Subcutaneous abdominal adipose tissue (tissue), 5 donors: ENCODE results near the gene ZC3HAV1.
A peak's percentile ranks its signal among the peaks of the same experiment; 100 is the strongest.
"Not testable (repeated sequence)": the region's sequence is repeated elsewhere in the genome, so short reads cannot be mapped to it uniquely, and the experiment has no call there.

Source experiments
- H3K27ac ChIP-seq: one replicate; pipeline ENCODE4 v1.7.0; 2013; ENCODE audit warnings: low read depth, mild to moderate bottlenecking, inconsistent platforms, low read length, moderate library complexity
- H3K27me3 ChIP-seq, 5 donors: one replicate each; pipeline ENCODE4 v1.7.0; 2013; ENCODE audit warnings: low read length in 5 of 5, inconsistent platforms in 1 of 5; ENCODE audit not compliant: control insufficient read depth in 5 of 5, insufficient read depth in 4 of 5
- H3K36me3 ChIP-seq, 5 donors: one replicate each; pipeline ENCODE4 v1.7.0; 2013; ENCODE audit warnings: low read length in 5 of 5; ENCODE audit not compliant: control insufficient read depth in 5 of 5, insufficient read depth in 5 of 5
- H3K4me1 ChIP-seq, 5 donors: one replicate each; pipeline ENCODE4 v1.7.0; 2013; ENCODE audit warnings: low read length in 5 of 5, mild to moderate bottlenecking in 3 of 5, moderate library complexity in 1 of 5; ENCODE audit not compliant: control insufficient read depth in 5 of 5, insufficient read depth in 5 of 5
- H3K4me3 ChIP-seq, 5 donors: one replicate each; pipeline ENCODE4 v1.7.0; 2013; ENCODE audit warnings: low read length in 5 of 5, low read depth in 1 of 5
- H3K9ac ChIP-seq, 5 donors: one replicate each; pipeline ENCODE4 v1.7.0; 2013; ENCODE audit warnings: low read length in 5 of 5, mild to moderate bottlenecking in 4 of 5, moderate library complexity in 3 of 5
- H3K9me3 ChIP-seq, 5 donors: one replicate each; pipeline ENCODE4 v1.7.0; 2013; ENCODE audit warnings: low read length in 5 of 5; ENCODE audit not compliant: control insufficient read depth in 5 of 5
- donor health status: healthy.
- donor health status: healthy.
- donor health status: healthy.
- donor health status: healthy.
- donor health status: healthy.

Gene ZC3HAV1

DNA sequence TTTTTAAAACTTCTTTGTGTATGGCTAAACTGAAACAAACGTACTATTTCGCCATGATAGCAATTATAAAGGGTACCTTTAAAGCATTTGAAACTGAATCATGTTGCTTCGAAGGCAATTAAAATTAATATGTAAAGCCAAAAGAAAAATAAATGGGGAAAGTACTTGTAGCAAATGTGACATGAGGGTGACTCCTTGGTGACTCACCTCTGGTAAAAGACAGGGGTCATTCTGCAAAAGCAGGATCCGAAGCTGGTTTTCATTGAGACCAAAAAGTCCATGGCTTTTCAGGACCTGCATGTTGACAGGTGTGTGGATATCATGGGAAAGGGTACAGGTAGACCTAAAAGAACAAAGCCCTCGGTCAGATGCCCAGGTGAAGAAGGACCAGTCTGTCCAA, 75.2 kb downstream of the ZC3HAV1 start:
- peaks cover 0 to 21% (median 7%) of the 10 kb centered on the region in 5 donors for H3K36me3 ChIP-seq
- H3K27ac ChIP-seq: no peak overlapping the region
- peaks cover 0 to 27% (median 17%) of the 10 kb centered on the region in 5 donors for H3K4me1 ChIP-seq
- H3K9me3 ChIP-seq: no peaks in the 10 kb centered on the region
- H3K9ac ChIP-seq: peak overlapping the region in 1 of 5 donors; percentile 48
- peak overlapping the region in 3 of 5 donors; percentile 77 to 89 (median 78) for H3K4me3 ChIP-seq
- no peaks in the 10 kb centered on the region for H3K27me3 ChIP-seq

DNA sequence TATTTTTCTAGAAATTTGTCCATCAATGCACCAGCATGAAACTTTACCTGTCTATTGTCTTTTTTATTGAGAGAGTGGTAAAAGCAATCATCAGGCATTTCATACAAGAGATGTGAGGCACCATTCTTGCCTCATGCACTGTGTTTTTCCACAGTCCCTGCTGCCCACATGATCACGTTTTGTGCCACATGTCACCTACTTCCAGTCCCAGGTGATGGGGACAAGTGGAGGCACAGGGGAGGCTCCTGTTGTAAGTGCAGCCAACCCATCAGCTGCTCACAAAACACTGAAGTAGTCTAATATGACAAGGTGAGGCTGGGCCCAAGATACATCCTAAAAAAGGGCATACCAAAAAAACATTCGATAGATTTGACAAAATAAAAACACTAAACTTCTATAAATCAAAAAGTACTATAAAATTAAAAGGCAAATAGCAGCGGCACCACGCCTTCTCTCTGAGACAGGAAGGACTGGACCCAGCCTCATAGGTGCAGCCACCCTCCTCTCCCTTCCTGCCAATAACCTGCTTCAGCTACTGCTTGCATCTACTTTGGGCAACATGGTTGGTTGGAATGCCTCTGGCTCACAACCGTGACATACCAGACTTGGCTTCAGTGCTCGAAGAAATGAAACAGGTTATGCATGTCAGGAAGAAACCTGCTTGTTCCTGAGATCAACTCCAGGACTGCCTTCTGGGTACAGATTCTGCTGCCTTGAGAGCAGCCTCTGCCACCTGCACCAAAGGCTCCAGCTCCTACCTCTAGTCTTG, 76.0 kb downstream of the ZC3HAV1 start:
- no peak overlapping the region for H3K4me3 ChIP-seq
- H3K36me3 ChIP-seq: peaks cover 2 to 28% (median 11%) of the 10 kb centered on the region in 5 donors
- no peaks in the 10 kb centered on the region for H3K9me3 ChIP-seq
- H3K9ac ChIP-seq: no peak overlapping the region
- H3K27me3 ChIP-seq: no peaks in the 10 kb centered on the region
- H3K27ac ChIP-seq: no peak overlapping the region
- H3K4me1 ChIP-seq: peaks cover 0 to 27% (median 17%) of the 10 kb centered on the region in 5 donors

DNA sequence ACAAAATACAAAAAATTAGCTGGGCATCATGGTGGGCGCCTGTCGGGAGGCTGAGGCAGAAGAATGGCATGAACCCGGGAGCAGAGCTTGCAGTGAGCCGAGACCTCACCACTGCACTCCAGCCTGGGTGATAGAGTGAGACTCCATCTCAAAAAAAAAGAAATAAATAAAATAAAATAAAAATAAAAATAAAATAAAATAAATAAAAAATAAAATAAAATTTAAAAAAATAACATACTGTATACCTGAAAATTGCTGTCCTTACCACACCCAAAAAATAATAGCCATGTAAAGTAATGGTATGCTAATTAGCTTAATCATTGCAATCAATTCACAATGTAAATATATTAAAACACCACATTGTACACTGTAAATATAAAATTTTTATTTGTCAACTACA, 77.0 kb downstream of the ZC3HAV1 start:
- Histone ChIP-seq H3K9ac (no peak overlapping the region), H3K9me3 (no peaks in the 10 kb centered on the region), H3K4me3 (no peak overlapping the region), H3K36me3 (peaks cover 5 to 37% (median 19%) of the 10 kb centered on the region in 5 donors), H3K27me3 (no peaks in the 10 kb centered on the region), H3K4me1 (peaks cover 0 to 27% (median 17%) of the 10 kb centered on the region in 5 donors), H3K27ac (no peak overlapping the region)

DNA sequence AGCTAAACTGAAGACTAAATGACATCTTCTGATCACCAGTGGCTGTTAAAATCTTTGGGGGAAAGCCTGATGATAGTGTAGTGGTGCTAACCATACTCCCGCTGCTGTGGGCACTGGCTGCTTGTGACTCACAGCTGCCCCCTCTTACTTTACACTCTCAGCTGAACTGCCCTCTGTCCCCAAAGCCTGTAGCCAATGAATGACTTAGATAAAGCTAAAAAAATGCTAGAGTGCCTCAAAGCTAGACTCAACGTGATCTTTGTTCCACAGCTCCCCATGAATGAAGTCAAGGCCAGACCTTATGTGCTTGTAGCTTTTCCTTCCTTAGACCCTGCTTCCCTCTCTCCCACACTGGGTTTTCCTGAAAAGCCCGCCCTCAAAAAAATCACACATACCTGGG, 80.2 kb downstream of the ZC3HAV1 start:
- H3K4me3 ChIP-seq: no peak overlapping the region
- peaks cover 5 to 59% (median 38%) of the 10 kb centered on the region in 5 donors for H3K36me3 ChIP-seq
- peaks cover 0 to 5% (median 1%) of the 10 kb centered on the region in 5 donors for H3K4me1 ChIP-seq
- H3K9ac ChIP-seq: no peak overlapping the region
- no peaks in the 10 kb centered on the region for H3K9me3 ChIP-seq
- H3K27me3 ChIP-seq: no peaks in the 10 kb centered on the region
- H3K27ac ChIP-seq: no peak overlapping the region

DNA sequence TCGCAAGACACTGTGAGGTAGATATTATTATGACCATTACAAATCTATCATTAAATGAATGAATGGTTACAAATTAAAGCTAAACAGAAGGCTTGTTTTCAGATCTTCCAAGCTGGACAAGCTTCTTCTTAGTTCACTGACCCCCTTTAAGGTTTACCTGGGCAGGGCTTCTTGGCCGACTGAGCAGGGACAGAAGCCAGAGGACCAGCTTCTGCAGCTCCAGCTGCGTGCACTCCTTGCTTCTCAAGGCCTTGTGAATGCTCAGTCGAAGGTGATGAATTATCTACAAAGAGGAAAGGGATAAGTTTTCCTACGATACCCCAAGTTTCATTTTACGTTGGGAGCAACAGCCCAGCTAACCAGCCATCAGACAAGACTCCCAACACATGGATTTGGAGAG, 83.0 kb downstream of the ZC3HAV1 start:
- Histone ChIP-seq H3K9me3 (no peaks in the 10 kb centered on the region), H3K4me1 (no peaks in the 10 kb centered on the region), H3K27ac (no peak overlapping the region), H3K36me3 (peaks cover 5 to 58% (median 44%) of the 10 kb centered on the region in 5 donors), H3K9ac (no peak overlapping the region), H3K4me3 (no peak overlapping the region), H3K27me3 (no peaks in the 10 kb centered on the region)

DNA sequence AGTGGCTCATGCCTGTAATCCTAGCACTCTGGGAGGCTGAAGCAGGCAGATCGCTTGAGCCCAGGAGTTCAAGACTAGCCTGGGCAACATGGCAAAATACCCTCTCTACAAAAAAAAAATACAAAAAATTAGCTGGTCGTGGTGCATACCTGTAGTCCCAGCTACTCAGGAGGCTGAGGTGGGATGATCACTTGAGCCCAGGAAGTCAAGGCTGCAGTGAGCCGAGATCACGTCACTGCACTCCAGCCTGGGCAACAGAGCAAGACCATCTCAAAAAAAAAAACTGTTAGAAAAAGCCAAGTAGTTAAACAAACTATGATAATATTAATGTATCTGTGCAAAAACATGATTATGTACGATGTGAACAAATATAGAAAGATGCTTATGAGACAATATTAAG, 83.7 kb downstream of the ZC3HAV1 start:
- not testable (repeated sequence) for H3K4me1 ChIP-seq, H3K27ac ChIP-seq, H3K27me3 ChIP-seq, H3K9me3 ChIP-seq, H3K4me3 ChIP-seq, H3K9ac ChIP-seq
- peaks cover 5 to 58% (median 44%) of the 10 kb centered on the region in 5 donors for H3K36me3 ChIP-seq

DNA sequence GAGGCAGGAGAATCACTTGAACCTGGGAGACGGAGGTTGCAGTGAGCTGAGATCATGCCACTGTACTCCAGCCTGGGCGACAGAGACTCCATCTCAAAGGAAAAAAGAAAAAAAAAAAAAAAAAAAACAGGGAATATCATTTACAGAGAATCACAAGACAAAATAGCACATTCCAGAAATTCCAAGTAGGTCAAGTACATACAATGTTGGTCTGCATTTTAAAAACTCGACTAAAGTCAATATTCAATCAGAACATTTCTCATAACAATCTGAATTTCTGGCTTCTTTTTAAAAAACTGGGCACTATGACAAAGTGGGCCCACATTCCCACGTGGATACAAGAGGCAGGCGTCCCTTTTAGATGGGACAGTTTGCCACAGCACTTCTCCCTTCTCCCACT, 86.4 kb downstream of the ZC3HAV1 start:
- Histone ChIP-seq H3K27ac (no peak overlapping the region), H3K27me3 (no peaks in the 10 kb centered on the region), H3K4me1 (no peaks in the 10 kb centered on the region), H3K4me3 (no peak overlapping the region), H3K9ac (no peak overlapping the region), H3K36me3 (peaks cover 0 to 39% (median 26%) of the 10 kb centered on the region in 5 donors), H3K9me3 (no peaks in the 10 kb centered on the region)

DNA sequence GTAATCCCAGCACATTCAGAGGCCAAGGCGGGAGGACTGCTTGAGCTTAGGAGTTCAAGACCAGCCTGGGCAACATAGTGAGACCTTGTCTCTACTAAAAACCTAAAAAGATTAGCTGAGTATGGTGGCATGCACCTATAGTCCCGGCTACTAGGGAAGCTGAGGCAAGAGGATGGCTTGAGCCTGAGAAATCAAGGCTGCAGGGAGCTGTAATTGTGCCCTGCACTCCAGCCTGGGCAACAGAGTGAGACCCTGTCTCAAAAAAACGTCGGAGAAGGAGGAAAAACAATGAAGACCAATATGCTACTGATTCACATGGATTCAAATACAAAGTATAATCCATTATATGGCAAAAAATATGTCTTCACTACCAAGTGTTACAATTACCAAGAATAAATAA, 87.2 kb downstream of the ZC3HAV1 start:
- H3K36me3 ChIP-seq: peaks cover 0 to 33% (median 24%) of the 10 kb centered on the region in 5 donors
- no peak overlapping the region for H3K27ac ChIP-seq
- no peaks in the 10 kb centered on the region for H3K9me3 ChIP-seq
- no peak overlapping the region for H3K4me3 ChIP-seq
- peaks cover 0 to 2% (median 0%) of the 10 kb centered on the region in 5 donors for H3K4me1 ChIP-seq
- no peak overlapping the region for H3K9ac ChIP-seq
- H3K27me3 ChIP-seq: no peaks in the 10 kb centered on the region

DNA sequence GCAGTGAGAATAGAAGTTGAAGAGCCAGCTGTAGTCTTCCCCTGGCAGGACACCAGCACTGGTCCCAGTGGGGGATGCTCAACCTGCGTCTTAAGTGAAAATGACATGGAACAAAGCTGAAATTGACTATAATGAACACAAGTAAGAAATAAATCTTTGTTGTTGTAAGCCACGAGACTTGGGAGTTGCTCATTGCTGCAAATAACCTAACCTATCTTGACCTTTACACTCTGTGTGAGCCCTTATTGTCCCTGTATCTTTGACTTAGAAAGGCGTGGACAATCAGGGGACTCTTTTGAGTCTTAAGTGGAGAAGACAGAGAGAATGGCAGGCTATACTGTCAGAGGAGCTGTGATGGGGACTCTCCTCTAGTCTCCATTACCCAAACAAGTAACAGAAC, 90.6 kb downstream of the ZC3HAV1 start:
- no peaks in the 10 kb centered on the region for H3K9me3 ChIP-seq
- no peak overlapping the region for H3K27ac ChIP-seq

DNA sequence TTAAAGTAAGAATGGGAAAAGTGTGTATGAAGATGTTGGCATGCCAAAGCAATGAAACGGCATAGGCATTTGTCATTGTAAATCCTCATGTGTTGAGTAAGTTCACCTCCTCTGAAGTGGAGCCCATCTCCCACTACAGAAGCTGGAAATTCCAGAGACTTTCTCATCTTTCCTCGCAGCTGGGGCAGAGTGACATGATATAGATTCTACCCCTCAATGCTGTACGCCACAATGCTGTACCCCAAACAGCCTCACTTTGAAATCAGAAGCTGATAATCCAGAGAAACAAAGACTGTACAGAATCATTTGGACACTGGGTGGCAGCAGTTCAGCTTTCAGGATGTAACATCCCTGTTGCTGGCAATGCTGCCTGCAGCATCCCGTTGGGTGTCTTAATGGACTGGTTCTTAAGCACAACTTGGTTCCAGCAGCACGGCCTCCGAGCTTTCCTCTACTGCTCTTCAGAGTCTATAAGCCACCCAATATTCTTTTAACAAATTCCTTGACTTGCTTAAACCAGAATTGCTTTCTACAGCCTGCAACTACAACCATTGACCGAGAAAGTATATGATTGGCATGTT, 92.5 kb downstream of the ZC3HAV1 start:
- Histone ChIP-seq H3K9me3 (no peaks in the 10 kb centered on the region), H3K36me3 (no peaks in the 10 kb centered on the region), H3K27me3 (peaks cover 0 to 4% (median 0%) of the 10 kb centered on the region in 5 donors), H3K4me3 (no peak overlapping the region), H3K27ac (no peak overlapping the region), H3K4me1 (peaks cover 0 to 7% (median 0%) of the 10 kb centered on the region in 5 donors), H3K9ac (no peak overlapping the region)

More for the DNA sequence above, 90.6 kb downstream of the ZC3HAV1 start:
- peaks cover 0 to 12% (median 7%) of the 10 kb centered on the region in 5 donors for H3K36me3 ChIP-seq
- peaks cover 0 to 7% (median 0%) of the 10 kb centered on the region in 5 donors for H3K4me1 ChIP-seq
- H3K27me3 ChIP-seq: peaks cover 0 to 4% (median 0%) of the 10 kb centered on the region in 5 donors
- H3K9ac ChIP-seq: no peak overlapping the region
- H3K4me3 ChIP-seq: no peak overlapping the region
